Urothelium cell line (cell line): ENCODE results near the gene RNF123.
"Not testable (repeated sequence)": the region's sequence is repeated elsewhere in the genome, so short reads cannot be mapped to it uniquely, and the experiment has no call there.

Source experiments
- DNase-seq: peaks from one replicate; pipeline ENCODE4 v3.0.0; 2011; ENCODE audit warnings: low spot score, mixed read lengths
- FAIRE-seq: peaks from 2 replicates; lab custom pipeline; 2011; peaks lifted over from hg19 to GRCh38; lab: Jason Lieb, UNC

RNF123 gene

GRCh38 chr3:49734752-49735151 is 45.4 kb downstream of the RNF123 start:
- DNase-seq (no peak), FAIRE-seq (no peak)

- DNase-seq (no peak), FAIRE-seq (peak; percentile 37)
Measured at GRCh38 chr3:49738067-49738713, 48.8 kb downstream of the RNF123 start.

- FAIRE-seq = no peak
- DNase-seq = no peak
Measured at GRCh38 chr3:49740427-49740826, 51.1 kb downstream of the RNF123 start.

- FAIRE-seq = no peak
- no peak for DNase-seq
Measured at GRCh38 chr3:49745986-49746385, 56.6 kb downstream of the RNF123 start.

- FAIRE-seq (no peak), DNase-seq (no peak)
Measured at GRCh38 chr3:49747792-49748480, 58.6 kb downstream of the RNF123 start.

GRCh38 chr3:49748874-49749273 is 59.5 kb downstream of the RNF123 start:
- not testable (repeated sequence) for FAIRE-seq

GRCh38 chr3:49750056-49750455 is 60.7 kb downstream of the RNF123 start:
- DNase-seq (no peak), FAIRE-seq (no peak)

More at GRCh38 chr3:49748874-49749273, 59.5 kb downstream of the RNF123 start:
- not testable (repeated sequence) for DNase-seq

- no peak for FAIRE-seq
- DNase-seq = no peak
Measured at GRCh38 chr3:49751501-49751900, 62.1 kb downstream of the RNF123 start.

GRCh38 chr3:49754536-49754935 is 65.2 kb downstream of the RNF123 start:
- FAIRE-seq (no peak), DNase-seq (no peak)

GRCh38 chr3:49756036-49756435 is 66.7 kb downstream of the RNF123 start:
- FAIRE-seq (no peak), DNase-seq (no peak)

GRCh38 chr3:49757197-49757596 is 67.8 kb downstream of the RNF123 start:
- FAIRE-seq (no peak), DNase-seq (no peak)

- DNase-seq (no peak), FAIRE-seq (no peak)
Measured at GRCh38 chr3:49759226-49759625, 69.9 kb downstream of the RNF123 start.

GRCh38 chr3:49761661-49762060 is 72.3 kb downstream of the RNF123 start:
- no peak for FAIRE-seq
- no peak for DNase-seq

- FAIRE-seq (no peak), DNase-seq (no peak)
Measured at GRCh38 chr3:49763981-49764380, 74.6 kb downstream of the RNF123 start.

GRCh38 chr3:49769286-49769915 is 80.0 kb downstream of the RNF123 start:
- DNase-seq (no peak), FAIRE-seq (no peak)

- FAIRE-seq = no peak
Measured at GRCh38 chr3:49769926-49770325, 80.6 kb downstream of the RNF123 start.

More at GRCh38 chr3:49769926-49770325, 80.6 kb downstream of the RNF123 start:
- DNase-seq = no peak
